ENCODE measurements around the gene PDE11A.

The PDE11A gene

GRCh38 chr2:177756336-177756735 is 316.2 kb downstream of the PDE11A start:
- no peak for DNase-seq

GRCh38 chr2:177754492-177754873 is 318.1 kb downstream of the PDE11A start:
- DNase-seq: no peak

GRCh38 chr2:177753682-177754491 is 318.7 kb downstream of the PDE11A start:
- DNase-seq: peak in 3 of 5 donors; percentile 7 to 18 (median 9)

- no peak for DNase-seq
These were observed 324.2 kb downstream of the PDE11A start for GRCh38 chr2:177748360-177748759.

DNA sequence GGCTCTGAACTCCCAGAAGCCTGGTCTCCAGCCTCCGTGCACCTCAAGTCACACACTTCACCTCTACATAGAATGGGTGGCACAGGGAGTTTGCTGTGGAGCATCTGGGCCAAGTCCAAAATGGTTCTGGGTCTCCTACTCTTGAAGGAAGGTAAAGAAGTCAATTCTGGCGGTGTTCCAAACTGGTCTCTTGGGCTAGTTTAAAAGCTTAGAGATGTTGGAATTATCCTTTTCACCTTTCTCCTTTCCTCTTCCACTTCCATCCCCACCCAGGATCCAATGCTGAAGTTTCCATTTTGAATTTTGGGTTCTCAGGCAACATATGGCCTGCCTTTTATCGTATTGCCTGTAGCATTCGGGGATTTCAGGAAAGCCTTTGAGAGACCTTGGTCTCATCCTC is 325.2 kb downstream of the PDE11A start:
- DNase-seq: no peak

DNA sequence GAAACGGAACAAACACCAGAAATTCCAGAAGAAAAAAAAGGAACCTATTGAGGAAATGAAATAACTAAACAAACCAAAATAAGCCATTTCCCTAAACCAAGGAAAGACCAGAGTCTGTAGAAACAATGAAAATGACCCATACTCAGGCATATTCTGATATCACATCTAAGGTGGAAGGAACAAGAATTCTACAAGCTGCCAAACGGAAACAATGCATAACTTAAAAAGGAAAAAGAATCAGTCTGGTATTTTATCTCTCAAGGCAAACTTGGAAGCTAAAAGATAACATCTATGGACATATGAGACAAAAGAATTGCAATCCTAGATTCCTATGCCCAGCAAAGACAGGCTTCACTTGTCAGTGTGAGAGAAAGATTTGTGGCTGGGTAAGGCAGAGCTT is 326.2 kb downstream of the PDE11A start:
- DNase-seq: no peak

DNA sequence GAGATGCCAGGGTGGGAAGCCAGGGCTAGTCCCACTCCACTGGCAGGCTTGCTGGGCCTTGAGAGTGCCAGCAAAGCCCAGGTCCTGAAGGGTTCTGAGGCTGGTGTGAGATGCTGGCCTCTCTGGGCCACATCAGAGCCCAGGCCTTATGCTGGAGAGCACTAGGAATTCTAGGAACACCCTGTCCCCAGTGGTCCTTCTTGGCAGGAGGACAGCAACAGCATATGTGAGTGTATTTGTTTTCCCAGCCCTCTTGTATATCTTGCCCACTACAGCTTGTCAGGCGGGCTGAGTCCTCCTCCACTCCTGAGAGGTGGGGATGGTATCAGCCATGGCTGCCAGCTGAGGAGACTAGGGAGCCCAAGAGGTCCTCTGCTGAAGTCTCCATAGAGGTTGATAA is 327.0 kb downstream of the PDE11A start:
- DNase-seq: no peak

- DNase-seq: no peak
These were observed 329.7 kb downstream of the PDE11A start for GRCh38 chr2:177742851-177743250.

GRCh38 chr2:177741866-177742265 is 330.7 kb downstream of the PDE11A start:
- no peak for DNase-seq

DNA sequence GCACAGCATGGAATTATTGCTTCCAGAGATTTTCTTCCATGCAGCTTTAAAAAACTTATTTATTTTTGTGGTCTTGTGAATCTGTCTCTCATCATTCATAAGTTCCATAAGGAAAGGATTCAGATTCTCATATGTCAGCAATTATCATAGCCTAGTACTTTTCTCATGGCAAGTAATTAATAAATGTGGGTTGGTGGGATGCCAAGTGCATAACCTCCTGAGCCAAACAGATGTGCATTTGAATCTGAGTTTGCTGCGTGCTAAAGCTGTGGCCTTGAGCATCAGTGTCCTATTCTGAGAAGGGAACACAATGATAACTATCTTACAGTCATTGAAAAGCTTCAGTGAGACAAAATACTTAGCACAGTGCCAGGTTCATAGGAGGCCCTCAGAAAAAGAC is 331.9 kb downstream of the PDE11A start:
- no peak for DNase-seq

- DNase-seq: no peak
These were observed 333.9 kb downstream of the PDE11A start for GRCh38 chr2:177738461-177739235.

GRCh38 chr2:177735318-177735803 is 337.2 kb downstream of the PDE11A start:
- DNase-seq: no peak

- no peak for DNase-seq
These were observed 339.2 kb downstream of the PDE11A start for GRCh38 chr2:177733322-177733855.

DNA sequence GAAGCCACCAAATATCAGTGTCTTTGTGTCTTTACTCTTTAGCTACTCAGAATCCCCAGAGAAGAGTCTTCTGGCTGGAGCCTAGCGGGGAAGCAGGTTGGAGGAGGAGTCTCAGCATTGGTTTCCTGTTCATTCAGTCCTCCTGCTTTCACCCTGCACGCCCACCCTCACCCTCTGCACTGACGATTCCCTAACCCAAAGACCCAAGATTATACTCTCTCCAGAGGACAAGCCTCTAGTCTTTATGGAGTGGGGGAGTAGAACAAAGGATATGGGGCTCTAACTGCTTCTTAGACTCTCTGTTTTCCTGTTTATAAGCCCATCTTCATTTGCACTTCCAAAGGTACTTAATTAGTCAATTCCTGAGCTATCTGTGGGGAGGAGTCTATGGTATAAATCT is 341.2 kb downstream of the PDE11A start:
- DNase-seq: no peak

- no peak for DNase-seq
These were observed 341.8 kb downstream of the PDE11A start for GRCh38 chr2:177730792-177731191.

DNA sequence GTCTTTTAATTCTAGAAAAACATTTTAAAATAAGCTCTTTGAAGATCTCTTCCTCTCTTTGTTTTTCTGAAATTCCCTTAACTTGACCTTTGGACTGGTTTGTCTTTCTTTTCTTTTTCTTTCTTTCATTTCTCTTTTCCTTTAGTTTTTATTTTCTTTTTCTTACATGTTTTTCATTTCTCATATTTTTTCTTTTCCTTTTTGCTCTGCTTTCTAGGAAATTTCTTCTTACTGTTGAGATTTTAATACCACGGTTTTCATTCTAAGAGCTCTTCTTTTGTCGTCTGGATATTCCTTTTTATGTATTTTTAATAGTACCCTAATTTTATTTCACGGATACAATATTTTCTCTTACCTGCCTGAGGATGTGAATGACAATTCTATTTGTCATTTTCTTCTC is 342.2 kb downstream of the PDE11A start:
- no peak for DNase-seq

- DNase-seq: no peak
These were observed 343.7 kb downstream of the PDE11A start for GRCh38 chr2:177728920-177729319.

- no peak for DNase-seq
These were observed 344.2 kb downstream of the PDE11A start for GRCh38 chr2:177728399-177728765.

GRCh38 chr2:177727577-177728398 is 344.8 kb downstream of the PDE11A start:
- no peak for DNase-seq

DNA sequence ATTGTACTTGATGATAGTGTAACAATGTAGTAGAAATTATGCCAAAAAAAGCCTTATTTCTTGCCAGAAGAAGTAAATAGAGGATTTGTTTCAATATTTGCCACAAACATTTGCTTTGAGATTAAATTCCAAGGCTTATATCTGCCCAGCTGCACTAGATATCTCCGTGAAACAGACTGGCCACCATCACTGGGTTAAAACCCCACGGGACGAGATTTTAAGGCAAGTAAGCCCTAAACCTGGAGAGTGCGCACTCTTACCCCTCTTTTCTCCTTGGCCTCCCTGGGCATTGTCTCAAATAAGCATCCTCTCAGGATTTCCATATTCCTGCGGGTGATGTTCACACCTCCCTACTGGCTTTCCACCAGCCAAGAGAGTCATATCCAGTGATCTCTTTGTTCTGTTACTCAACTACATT is 345.6 kb downstream of the PDE11A start:
- no peak for DNase-seq

- DNase-seq: peak in 3 of 5 donors; percentile 7 to 27 (median 10)
These were observed 347.9 kb downstream of the PDE11A start for GRCh38 chr2:177724398-177725287.

DNA sequence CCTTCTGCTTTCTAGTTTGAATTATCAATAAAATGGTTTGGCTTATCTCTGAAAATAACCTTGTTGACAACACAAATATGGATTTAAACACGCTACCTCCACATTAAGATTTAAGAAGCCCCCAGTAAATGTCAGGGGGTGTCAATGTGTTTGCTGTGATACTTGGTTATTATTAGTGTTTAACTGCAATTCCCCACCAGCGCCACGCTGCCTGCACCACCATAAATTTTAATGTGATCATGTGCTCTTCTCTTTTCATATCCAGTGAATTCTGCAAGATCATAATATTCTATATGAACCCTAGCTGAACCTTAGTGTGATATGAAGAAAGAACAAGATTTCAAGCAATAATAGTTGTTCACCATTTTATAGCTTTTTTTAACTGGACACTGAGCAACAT is 349.3 kb downstream of the PDE11A start:
- DNase-seq: no peak

Measured in T-helper 1 cell (primary cell).